Retinal pigment epithelial cell (primary cell): ENCODE measurements around the gene DDX46.

Source experiments
- DNase-seq: peaks from one replicate; pipeline ENCODE4 v3.0.0-alpha.2; 2010; ENCODE audit warnings: low read depth
- H3K4me3 ChIP-seq: 2 replicates; pipeline ENCODE4 v1.5.1; 2011; ENCODE audit warnings: mild to moderate bottlenecking, low read length, control low read depth, moderate library complexity
- CTCF ChIP-seq: conservative IDR thresholded peaks from 2 replicates; pipeline ENCODE4 v1.5.1; 2011; ENCODE audit warnings: low read depth, low read length, control low read depth, inconsistent platforms

The DDX46 gene

DNA sequence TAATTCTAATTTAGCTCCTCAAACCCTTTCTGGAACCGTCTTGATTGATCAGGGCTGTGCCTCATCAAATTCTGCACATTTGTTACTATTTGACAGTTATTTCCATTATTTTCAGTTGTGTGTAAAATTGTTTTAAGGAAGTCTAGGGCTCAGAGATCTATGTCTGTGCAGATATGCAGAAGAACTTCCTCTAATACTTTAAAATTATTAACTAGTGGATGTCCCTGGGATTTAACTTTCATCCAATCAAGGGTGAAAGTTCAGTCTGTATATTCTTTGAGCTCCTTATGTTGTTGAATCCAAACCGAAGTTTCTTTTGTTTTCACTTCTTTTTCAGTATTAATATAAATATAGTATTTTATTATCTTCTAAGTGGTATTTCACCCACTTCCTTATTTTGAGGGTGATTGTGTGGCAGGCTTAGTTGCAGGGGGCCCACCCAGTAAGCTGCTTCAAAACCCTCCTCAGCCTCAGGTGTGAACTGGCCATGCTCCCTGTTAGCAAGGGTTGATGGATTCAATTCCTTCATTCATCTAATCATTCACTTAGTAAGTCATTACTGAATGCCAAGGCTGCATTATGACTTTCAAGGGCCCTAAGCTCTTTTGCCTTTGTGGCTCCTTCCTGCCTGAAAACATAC lies 22.3 kb upstream of the DDX46 start:
- no peak for TF ChIP-seq CTCF
- no peak for DNase-seq
- no peak overlapping the region for H3K4me3 ChIP-seq

DNA sequence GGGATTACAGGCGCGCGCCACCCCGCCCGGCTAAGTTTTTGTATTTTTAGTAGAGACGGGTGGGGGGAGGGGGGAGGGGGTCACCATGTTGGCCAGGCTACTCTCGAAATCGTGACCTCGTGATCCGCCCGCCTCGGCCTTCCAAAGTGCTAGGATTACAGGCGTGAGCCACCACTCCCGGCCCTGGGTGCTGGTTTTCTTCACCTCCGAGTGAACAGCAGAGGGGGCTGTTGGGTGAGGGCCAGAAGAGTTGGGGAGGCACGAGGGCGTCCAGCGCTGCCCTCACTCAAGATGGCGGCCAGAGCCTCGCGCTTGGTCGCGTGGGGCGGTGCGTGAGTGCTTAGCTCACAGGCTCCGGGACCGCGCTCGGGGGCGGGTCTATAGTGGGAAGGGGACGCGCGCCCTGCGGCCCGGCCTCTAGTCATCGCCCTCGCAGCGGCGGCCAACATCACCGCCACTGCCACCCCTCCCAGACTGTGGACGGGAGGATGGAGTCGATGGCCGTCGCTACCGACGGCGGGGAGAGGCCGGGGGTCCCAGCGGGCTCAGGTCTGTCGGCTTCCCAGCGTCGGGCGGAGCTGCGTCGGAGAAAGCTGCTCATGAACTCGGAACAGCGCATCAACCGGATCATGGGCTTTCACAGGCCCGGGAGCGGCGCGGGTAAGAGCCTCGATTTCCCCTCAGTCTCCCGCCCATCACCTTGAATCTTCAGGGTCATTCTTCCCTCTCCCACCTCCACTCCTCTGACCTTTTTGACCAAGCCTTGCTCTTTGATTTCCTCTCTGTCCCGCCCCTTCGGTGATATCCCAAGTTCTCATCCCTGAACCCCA lies 20.2 kb upstream of the DDX46 start, which contains the start of gene CAMLG:
CAMLG (plus strand) TSS at position 416 of the 830 bp plus-strand sequence; CDS start at position 489, 73 bp downstream.
- DNase-seq, result peak; percentile 93
- H3K4me3 ChIP-seq, result peak within 1 kb of the TSS; percentile 80
- TF ChIP-seq CTCF, result peak; percentile 67

DNA sequence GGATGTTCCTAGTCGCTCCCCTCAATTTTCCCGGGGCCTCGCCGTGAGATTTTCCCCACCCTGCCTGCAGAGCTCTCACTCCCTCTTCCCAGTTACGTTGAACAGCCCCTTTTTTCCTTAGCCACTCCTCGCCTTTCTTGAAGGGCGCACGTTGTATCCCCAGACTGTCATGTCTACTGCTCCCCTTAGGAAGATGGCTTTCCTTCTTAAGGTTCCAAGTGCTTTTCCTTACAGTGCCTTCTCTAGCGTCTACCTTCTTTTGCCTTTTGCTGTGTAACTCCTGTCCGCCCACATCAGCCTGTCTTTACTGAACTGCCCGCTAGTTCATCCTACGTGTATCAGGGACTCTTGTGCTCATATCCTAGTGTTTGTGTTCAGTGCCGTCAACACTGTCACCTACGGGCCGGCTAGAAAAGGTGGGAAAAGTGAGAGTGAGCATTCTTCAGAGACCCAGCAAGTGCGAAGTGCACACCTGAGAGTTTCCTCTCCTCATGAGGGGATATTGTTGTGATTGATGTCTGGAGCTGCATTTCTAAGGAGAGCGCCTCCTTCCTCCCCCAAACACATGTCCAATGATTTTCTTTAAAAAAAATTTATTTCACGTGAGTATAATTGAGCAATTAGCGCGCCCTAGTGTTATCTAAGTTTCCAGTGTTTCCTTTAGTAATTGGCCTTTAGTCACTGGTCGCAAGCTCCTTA lies 19.5 kb upstream of the DDX46 start:
- H3K4me3 ChIP-seq, result peak overlapping the region; percentile 80
- TF ChIP-seq CTCF, result peak; percentile 22
- DNase-seq, result no peak

DNA sequence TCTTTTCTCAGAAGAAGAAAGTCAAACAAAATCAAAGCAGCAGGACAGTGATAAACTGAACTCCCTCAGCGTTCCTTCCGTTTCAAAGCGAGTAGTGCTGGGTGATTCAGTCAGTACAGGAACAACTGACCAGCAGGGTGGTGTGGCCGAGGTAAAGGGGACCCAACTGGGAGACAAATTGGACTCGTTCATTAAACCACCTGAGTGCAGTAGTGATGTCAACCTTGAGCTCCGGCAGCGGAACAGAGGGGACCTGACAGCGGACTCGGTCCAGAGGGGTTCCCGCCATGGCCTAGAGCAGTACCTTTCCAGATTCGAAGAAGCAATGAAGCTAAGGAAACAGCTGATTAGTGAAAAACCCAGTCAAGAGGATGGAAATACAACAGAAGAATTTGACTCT lies 17.5 kb upstream of the DDX46 start:
- DNase-seq, result no peak
- H3K4me3 ChIP-seq, result no peak overlapping the region
- no peak for TF ChIP-seq CTCF

- H3K4me3 ChIP-seq, result no peak overlapping the region
- TF ChIP-seq CTCF, result no peak
- DNase-seq, result no peak
Measured at GRCh38 chr5:134742134-134742533, 16.4 kb upstream of the DDX46 start.

- TF ChIP-seq CTCF, result no peak
- H3K4me3 ChIP-seq, result no peak overlapping the region
- DNase-seq, result no peak
Measured at GRCh38 chr5:134749415-134749814, 9.2 kb upstream of the DDX46 start.
